ENCODE data around the gene OTULINL.

Gene OTULINL

GRCh38 chr5:14574096-14574495 is 7.5 kb upstream of the OTULINL start:
- no peak for TF ChIP-seq CTCF (IDR thresholded peaks at IDR 0.05; ENCODE audit: extremely low read depth, insufficient read depth, missing control alignments)
- DNase-seq (ENCODE audit: low spot score) = no peak

GRCh38 chr5:14574891-14575508 is 6.6 kb upstream of the OTULINL start:
- TF ChIP-seq CTCF (IDR thresholded peaks at IDR 0.05; ENCODE audit: extremely low read depth, insufficient read depth, missing control alignments) = no peak
- no peak for DNase-seq (ENCODE audit: low spot score)

More at GRCh38 chr5:14574096-14574495, 7.5 kb upstream of the OTULINL start:
- in situ Hi-C loops (cut with MboI; ENCODE audit: low pct_unique_long_range_greater_than_20kb, low sequenced_read_pairs, unreplicated experiment) = no loop called here

GRCh38 chr5:14576206-14576605 is 5.4 kb upstream of the OTULINL start:
- in situ Hi-C loops (cut with MboI; ENCODE audit: low pct_unique_long_range_greater_than_20kb, low sequenced_read_pairs, unreplicated experiment) = no loop called here
- TF ChIP-seq CTCF (IDR thresholded peaks at IDR 0.05; ENCODE audit: extremely low read depth, insufficient read depth, missing control alignments) = no peak
- no peak for DNase-seq (ENCODE audit: low spot score)

More at GRCh38 chr5:14574891-14575508, 6.6 kb upstream of the OTULINL start:
- in situ Hi-C loops (cut with MboI; ENCODE audit: low pct_unique_long_range_greater_than_20kb, low sequenced_read_pairs, unreplicated experiment) = no loop called here

GRCh38 chr5:14577079-14577725 is 4.4 kb upstream of the OTULINL start:
- TF ChIP-seq CTCF (IDR thresholded peaks at IDR 0.05; ENCODE audit: extremely low read depth, insufficient read depth, missing control alignments) = no peak
- in situ Hi-C loops (cut with MboI; ENCODE audit: low pct_unique_long_range_greater_than_20kb, low sequenced_read_pairs, unreplicated experiment) = no loop called here
- no peak for DNase-seq (ENCODE audit: low spot score)

- TF ChIP-seq CTCF (IDR thresholded peaks at IDR 0.05; ENCODE audit: extremely low read depth, insufficient read depth, missing control alignments) = no peak
- in situ Hi-C loops (cut with MboI; ENCODE audit: low pct_unique_long_range_greater_than_20kb, low sequenced_read_pairs, unreplicated experiment) = no loop called here
- DNase-seq (ENCODE audit: low spot score) = no peak
These were observed 3.6 kb upstream of the OTULINL start for GRCh38 chr5:14577971-14578370.

- no peak for TF ChIP-seq CTCF (IDR thresholded peaks at IDR 0.05; ENCODE audit: extremely low read depth, insufficient read depth, missing control alignments)
- in situ Hi-C loops (cut with MboI; ENCODE audit: low pct_unique_long_range_greater_than_20kb, low sequenced_read_pairs, unreplicated experiment) = no loop called here
- no peak for DNase-seq (ENCODE audit: low spot score)
These were observed 2.3 kb upstream of the OTULINL start for GRCh38 chr5:14579246-14579645.

Data from GM13977 (cell line).